Measurements from ENCODE around the gene RGS10. TPM values are rescaled to one million over a fixed set of nuclear protein-coding genes. Genes with fewer than 3 reads are reported as not detected.
A peak's percentile ranks its signal among the peaks of the same experiment; 100 is the strongest.

RGS10 gene
- total and polyA plus RNA-seq, 9 of the 15 experiments (the other 6 are each of a cell fraction or from before 2014, with no cell fraction given), result 31.9 to 123 (median 62.1) TPM

DNA sequence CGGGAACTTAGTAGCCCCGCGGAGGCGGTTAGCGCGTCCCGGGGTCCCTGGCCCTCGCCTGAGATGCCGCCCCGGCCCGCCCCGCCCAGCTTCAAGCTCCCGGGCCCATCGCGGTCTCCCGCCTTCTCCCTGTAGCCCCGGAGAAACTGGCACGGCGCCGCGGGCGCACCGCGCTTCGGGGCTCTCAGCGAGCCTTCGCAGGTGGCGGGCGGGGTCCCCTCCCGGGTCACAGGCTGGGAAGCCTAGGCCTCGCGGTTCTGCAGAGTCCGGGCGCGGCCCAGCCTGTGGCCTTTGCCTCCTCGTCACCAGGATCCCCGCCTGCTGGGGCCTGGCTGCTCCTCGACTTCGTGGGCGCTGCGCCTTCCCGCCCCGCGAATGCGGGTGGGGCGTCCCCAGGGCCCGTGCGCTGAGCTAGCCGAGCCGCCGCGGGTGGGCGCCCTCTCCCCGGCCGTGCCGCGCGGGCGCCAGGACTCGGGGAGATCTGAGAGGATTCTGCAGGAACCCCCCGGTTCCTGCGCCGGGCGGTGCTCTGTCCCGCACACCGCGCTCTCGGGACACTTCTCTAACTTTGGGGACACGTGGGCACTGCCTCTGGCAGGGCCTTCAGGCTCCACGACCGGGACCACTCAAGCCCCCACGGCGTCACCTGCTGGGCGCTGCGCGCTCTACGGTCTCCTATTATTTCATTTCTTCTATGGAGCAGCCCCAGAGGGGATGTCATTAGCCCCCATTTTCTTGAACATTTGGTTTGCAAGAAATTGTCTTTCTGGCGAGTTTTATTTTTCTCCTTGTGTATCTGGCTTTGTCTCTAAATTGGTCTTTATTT is 682 bp upstream of the RGS10 start (continued):
- TF ChIP-seq TCF7L2 (IDR thresholded peaks at IDR 0.05; ENCODE audit: low read depth, low read length) (no peak), GATAD2B (IDR thresholded peaks at IDR 0.05; ENCODE audit: borderline replicate concordance) (peak; percentile 79), ARID3A (IDR thresholded peaks at IDR 0.05; ENCODE audit: borderline replicate concordance, low read depth, low read length) (no peak), FOXJ2 (tag; IDR thresholded peaks at IDR 0.05) (no peak), RREB1 (CRISPR knock-in tag; IDR thresholded peaks at IDR 0.05) (no peak), CHD1 (IDR thresholded peaks at IDR 0.05; ENCODE audit: low read length) (no peak), ZNF253 (CRISPR knock-in tag; conservative IDR thresholded peaks at IDR 0.05) (no peak), FOS (IDR thresholded peaks at IDR 0.05; ENCODE audit: extremely low read depth, insufficient read length) (no peak), HLTF (IDR thresholded peaks at IDR 0.05) (no peak), FOXK1 (CRISPR knock-in tag; IDR thresholded peaks at IDR 0.05; ENCODE audit: borderline replicate concordance) (0 out of 2 replicates have a peak, but pooled peaks have one; percentile 27), DPF2 (IDR thresholded peaks at IDR 0.05) (no peak), RHOXF2B (CRISPR knock-in tag; conservative IDR thresholded peaks at IDR 0.05) (no peak), POLR2AphosphoS2 (IDR thresholded peaks at IDR 0.05; ENCODE audit: low read length) (no peak)
- TF ChIP-seq, protein P1, sequence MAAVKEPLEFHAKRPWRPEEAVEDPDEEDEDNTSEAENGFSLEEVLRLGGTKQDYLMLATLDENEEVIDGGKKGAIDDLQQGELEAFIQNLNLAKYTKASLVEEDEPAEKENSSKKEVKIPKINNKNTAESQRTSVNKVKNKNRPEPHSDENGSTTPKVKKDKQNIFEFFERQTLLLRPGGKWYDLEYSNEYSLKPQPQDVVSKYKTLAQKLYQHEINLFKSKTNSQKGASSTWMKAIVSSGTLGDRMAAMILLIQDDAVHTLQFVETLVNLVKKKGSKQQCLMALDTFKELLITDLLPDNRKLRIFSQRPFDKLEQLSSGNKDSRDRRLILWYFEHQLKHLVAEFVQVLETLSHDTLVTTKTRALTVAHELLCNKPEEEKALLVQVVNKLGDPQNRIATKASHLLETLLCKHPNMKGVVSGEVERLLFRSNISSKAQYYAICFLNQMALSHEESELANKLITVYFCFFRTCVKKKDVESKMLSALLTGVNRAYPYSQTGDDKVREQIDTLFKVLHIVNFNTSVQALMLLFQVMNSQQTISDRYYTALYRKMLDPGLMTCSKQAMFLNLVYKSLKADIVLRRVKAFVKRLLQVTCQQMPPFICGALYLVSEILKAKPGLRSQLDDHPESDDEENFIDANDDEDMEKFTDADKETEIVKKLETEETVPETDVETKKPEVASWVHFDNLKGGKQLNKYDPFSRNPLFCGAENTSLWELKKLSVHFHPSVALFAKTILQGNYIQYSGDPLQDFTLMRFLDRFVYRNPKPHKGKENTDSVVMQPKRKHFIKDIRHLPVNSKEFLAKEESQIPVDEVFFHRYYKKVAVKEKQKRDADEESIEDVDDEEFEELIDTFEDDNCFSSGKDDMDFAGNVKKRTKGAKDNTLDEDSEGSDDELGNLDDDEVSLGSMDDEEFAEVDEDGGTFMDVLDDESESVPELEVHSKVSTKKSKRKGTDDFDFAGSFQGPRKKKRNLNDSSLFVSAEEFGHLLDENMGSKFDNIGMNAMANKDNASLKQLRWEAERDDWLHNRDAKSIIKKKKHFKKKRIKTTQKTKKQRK (IDR thresholded peaks at IDR 0.05; ENCODE audit: borderline replicate concordance, low read depth, low read length), result no peak
- TF ChIP-seq, protein P2, sequence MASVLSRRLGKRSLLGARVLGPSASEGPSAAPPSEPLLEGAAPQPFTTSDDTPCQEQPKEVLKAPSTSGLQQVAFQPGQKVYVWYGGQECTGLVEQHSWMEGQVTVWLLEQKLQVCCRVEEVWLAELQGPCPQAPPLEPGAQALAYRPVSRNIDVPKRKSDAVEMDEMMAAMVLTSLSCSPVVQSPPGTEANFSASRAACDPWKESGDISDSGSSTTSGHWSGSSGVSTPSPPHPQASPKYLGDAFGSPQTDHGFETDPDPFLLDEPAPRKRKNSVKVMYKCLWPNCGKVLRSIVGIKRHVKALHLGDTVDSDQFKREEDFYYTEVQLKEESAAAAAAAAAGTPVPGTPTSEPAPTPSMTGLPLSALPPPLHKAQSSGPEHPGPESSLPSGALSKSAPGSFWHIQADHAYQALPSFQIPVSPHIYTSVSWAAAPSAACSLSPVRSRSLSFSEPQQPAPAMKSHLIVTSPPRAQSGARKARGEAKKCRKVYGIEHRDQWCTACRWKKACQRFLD (CRISPR knock-in tag; IDR thresholded peaks at IDR 0.05), result no peak
